ENCODE results near the gene ZNF280D.

GRCh38 chr15:56736881-56737707, 3.8 kb upstream of the ZNF280D start:
- TF ChIP-seq CTCF (conservative IDR thresholded peaks at IDR 0.05) (no peak), ZFX (IDR thresholded peaks at IDR 0.05) (no peak)
